HCT116 (cell line): ENCODE data around the gene TSPAN16. TPM values are rescaled to one million over a fixed set of nuclear protein-coding genes. Genes with fewer than 3 reads are reported as not detected.
A peak's percentile ranks its signal among the peaks of the same experiment; 100 is the strongest.

Experiments
- ATAC-seq: fragments of 200-7000 bp; cut with Tn5 transposase; 2 replicates; pipeline ENCODE4 v1.9.1; 2020; ENCODE audit warnings: mild to moderate bottlenecking, moderate library complexity
- BruUV-seq: library from RNA; stranded (reverse); fragments of 400-500 nt; replicated peaks from 2 replicates; lab custom pipeline; 2021; lab: Mats Ljungman, UMichigan
- CTCF ChIA-PET: fragments of 300-600 bp; sonication (Branson Sonifier 250); formaldehyde crosslinking; loops from one replicate; lab custom pipeline; 2021; ENCODE audit warnings: antibody characterized with exemption; lab: Charles Lee
- POLR2A ChIA-PET: fragments of 300-600, 350-600 bp; sonication (Branson Sonifier 250); formaldehyde crosslinking; loops from one replicate; lab custom pipeline; 2021; ENCODE audit warnings: antibody characterized with exemption; lab: Charles Lee
- RAD21 ChIA-PET, 2 experiments: fragments of 300-600 bp; sonication (Branson Sonifier 250); formaldehyde crosslinking; loops; one replicate each; lab custom pipeline; 2023; ENCODE audit warnings: low total read pairs in 2 of 2; ENCODE audit not compliant: uncharacterized antibody in 2 of 2, unreplicated experiment in 2 of 2, low non-redundant PET in 1 of 2; lab: Charles Lee
- DNase-seq: peaks from one replicate; pipeline ENCODE4 v3.0.0-alpha.2; 2010; ENCODE audit warnings: low read depth, low spot score
- H2AFZ ChIP-seq: fragments of 200-600 bp; shearing (Covaris generic), sonication (generic); 2 replicates; pipeline ENCODE4 v1.6.1; 2017; ENCODE audit warnings: low read depth, mixed run types, mixed read lengths, antibody characterized with exemption, low read length; ENCODE audit not compliant: poor library complexity, severe bottlenecking
- H3K27ac ChIP-seq: 2 replicates; pipeline ENCODE4 v1.5.1; 2012; ENCODE audit warnings: low read depth, low read length
- H3K27me3 ChIP-seq: fragments of 200-600 bp; sonication (generic); 2 replicates; pipeline ENCODE4 v1.6.1; 2016; ENCODE audit warnings: mixed run types, low read length, mixed read lengths; ENCODE audit not compliant: insufficient read depth
- H3K36me3 ChIP-seq, 2 experiments: fragments of 200-500 bp in 1 of 2; fragments of 200-600 bp in 1 of 2; sonication (Bioruptor generic) in 1 of 2; sonication (generic) in 1 of 2; 2 replicates each; pipeline versions ENCODE4 v1.5.1 to v1.6.1; 2014 to 2016; ENCODE audit warnings: low read length in 2 of 2, inconsistent platforms in 1 of 2, mixed read lengths in 1 of 2, mixed run types in 1 of 2; ENCODE audit not compliant: insufficient read depth in 2 of 2, control insufficient read depth in 1 of 2
- H3K4me1 ChIP-seq, 2 experiments: fragments of 200-600 bp in 1 of 2; sonication (generic) in 1 of 2; 2 replicates each; pipeline versions ENCODE4 v1.5.1 to v1.6.1; 2012 to 2017; ENCODE audit warnings: low read length in 2 of 2, inconsistent platforms in 1 of 2, mild to moderate bottlenecking in 1 of 2, mixed read lengths in 1 of 2, mixed run types in 1 of 2, moderate library complexity in 1 of 2; ENCODE audit not compliant: insufficient read depth in 2 of 2, control insufficient read depth in 1 of 2
- H3K4me2 ChIP-seq: fragments of 200-600 bp; sonication (generic); 2 replicates; pipeline ENCODE4 v1.6.1; 2017; ENCODE audit warnings: mixed run types, low read length, mixed read lengths
- H3K4me3 ChIP-seq, 2 experiments: fragments of 200-600 bp in 1 of 2; sonication (generic) in 1 of 2; replicated peaks in 1 of 2; 2 replicates each; pipeline ENCODE4 v1.5.1; 2011 to 2016; ENCODE audit warnings: low read length in 2 of 2, control low read depth in 1 of 2, low read depth in 1 of 2, mild to moderate bottlenecking in 1 of 2, mixed read lengths in 1 of 2, mixed run types in 1 of 2
- H3K79me2 ChIP-seq: fragments of 200-600 bp; sonication (generic); 2 replicates; pipeline ENCODE4 v1.6.1; 2017; ENCODE audit warnings: mild to moderate bottlenecking, mixed run types, low read length, moderate library complexity, mixed read lengths; ENCODE audit not compliant: insufficient read depth
- H3K9ac ChIP-seq: fragments of 200-600 bp; sonication (generic); 2 replicates; pipeline ENCODE4 v1.6.1; 2016; ENCODE audit warnings: low read length, mixed read lengths
- H3K9me2 ChIP-seq: fragments of 200-600 bp; sonication (generic), shearing (Covaris generic); 2 replicates; pipeline ENCODE4 v1.6.1; 2017; ENCODE audit warnings: mixed run types, mild to moderate bottlenecking, moderate library complexity; ENCODE audit not compliant: insufficient read depth
- H3K9me3 ChIP-seq, 2 experiments: fragments of 200-500 bp in 1 of 2; fragments of 200-600 bp in 1 of 2; sonication (Bioruptor generic) in 1 of 2; sonication (generic) in 1 of 2; 2 replicates each; pipeline ENCODE4 v1.6.1; 2014 to 2017; ENCODE audit warnings: low read length in 2 of 2, mixed read lengths in 2 of 2, inconsistent platforms in 1 of 2, low read depth in 1 of 2, mild to moderate bottlenecking in 1 of 2, mixed run types in 1 of 2, moderate library complexity in 1 of 2; ENCODE audit not compliant: control insufficient read depth in 1 of 2, insufficient read depth in 1 of 2
- H4K20me1 ChIP-seq: fragments of 200-600 bp; sonication (generic), shearing (Covaris generic); 2 replicates; pipeline ENCODE4 v1.6.1; 2017; ENCODE audit warnings: mixed run types, mild to moderate bottlenecking, moderate library complexity; ENCODE audit not compliant: insufficient read depth
- ATF3 ChIP-seq: IDR thresholded peaks from 2 replicates; pipeline ENCODE4 v1.6.1; 2012
- CBX3 ChIP-seq: IDR thresholded peaks from 2 replicates; pipeline ENCODE4 v1.6.1; 2012; ENCODE audit warnings: low read depth
- CEBPB ChIP-seq: IDR thresholded peaks from 2 replicates; pipeline ENCODE4 v1.6.1; 2012; ENCODE audit warnings: low read depth
- CTCF ChIP-seq, 3 experiments: fragments of 200-600 bp in 1 of 3; sonication (generic) in 1 of 3; IDR thresholded peaks in 2 of 3; conservative IDR thresholded peaks in 1 of 3; 2 replicates each; pipeline ENCODE4 v1.5.1; 2012 to 2017; ENCODE audit warnings: low read depth in 2 of 3, low read length in 2 of 3, antibody characterized with exemption in 1 of 3, borderline replicate concordance in 1 of 3, control low read depth in 1 of 3, mild to moderate bottlenecking in 1 of 3, mixed read lengths in 1 of 3, mixed run types in 1 of 3, moderate library complexity in 1 of 3; ENCODE audit not compliant: insufficient read depth in 1 of 3
- EZH2 ChIP-seq: fragments of 200-600 bp; sonication (generic); IDR thresholded peaks from 2 replicates; pipeline ENCODE4 v1.6.1; 2017; ENCODE audit warnings: antibody characterized with exemption, mixed run types
- FOSL1 ChIP-seq: IDR thresholded peaks from 2 replicates; pipeline ENCODE4 v1.6.1; 2012; ENCODE audit warnings: low read depth
- JUND ChIP-seq: IDR thresholded peaks from 2 replicates; pipeline ENCODE4 v1.6.1; 2012
- MAX ChIP-seq: IDR thresholded peaks from 2 replicates; pipeline ENCODE4 v1.6.1; 2012
- POLR2A ChIP-seq: IDR thresholded peaks from 2 replicates; pipeline ENCODE4 v1.7.0; 2011; ENCODE audit warnings: borderline replicate concordance; ENCODE audit not compliant: insufficient read depth, insufficient read length; ENCODE audit errors: extremely low read depth
- POLR2AphosphoS5 ChIP-seq: IDR thresholded peaks from 2 replicates; pipeline ENCODE4 v1.6.1; 2011; ENCODE audit warnings: mild to moderate bottlenecking, low read depth, low read length, moderate library complexity
- SP1 ChIP-seq: IDR thresholded peaks from 2 replicates; pipeline ENCODE4 v1.6.1; 2012; ENCODE audit warnings: low read depth
- ZFX ChIP-seq: fragments of 450-650 bp; IDR thresholded peaks from 2 replicates; pipeline ENCODE4 v1.6.1; 2017
- ZNF274 ChIP-seq: fragments of 200-500 bp; sonication (Bioruptor generic); IDR thresholded peaks from 2 replicates; pipeline ENCODE4 v1.6.1; 2014; ENCODE audit warnings: mild to moderate bottlenecking, low read depth, low read length, inconsistent platforms
- intact Hi-C: fragments of 100-400 bp; cut with micrococcal nuclease; formaldehyde crosslinking; loops from 2 replicates; pipeline ENCODE4 v1.10.0; 2022
- total RNA-seq: library from RNA; stranded (reverse); gene quantifications from one replicate; pipeline ENCODE4 v1.2.1, GENCODE V29; 2021; ENCODE audit not compliant: unreplicated experiment

Gene TSPAN16
- total RNA-seq, 1 experiment from 2014 or later = not detected

- no peak overlapping the region; the same call in 1 of the 2 replicates for H3K27ac ChIP-seq
- no peaks in the 10 kb centered on the region for H3K27me3 ChIP-seq
- no peak overlapping the region for H3K4me3 ChIP-seq
- no peaks in the 10 kb centered on the region for H3K79me2 ChIP-seq
- no peak overlapping the region for H3K9ac ChIP-seq
- RAD21 ChIA-PET = no interaction called here
- ATAC-seq (peak; percentile 43), DNase-seq (no peak)
- H2AFZ ChIP-seq = no peak overlapping the region
- intact Hi-C loops = no loop called here
- POLR2A ChIA-PET = interaction anchor here (1.8 kb wide), 1 partner anchor 13 kb away, joined by 11 read pairs; the partner anchor contains the start of gene SWSAP1
- H3K4me2 ChIP-seq = 0 out of 2 replicates have a peak overlapping the region, but pooled peaks have one; percentile 2
- H3K36me3 ChIP-seq = peaks cover 0 to 2% of the 10 kb centered on the region in 2 experiments; a peak in 1 of 4 replicates
- no peak for TF ChIP-seq MAX
- TF ChIP-seq ZNF274 = no peak
- H3K9me3 ChIP-seq = no peaks in the 10 kb centered on the region
- no peaks in the 10 kb centered on the region for H4K20me1 ChIP-seq
- no peaks in the 10 kb centered on the region for H3K9me2 ChIP-seq
- no TSS peak for BruUV-seq
- CTCF ChIA-PET = no interaction called here
- peaks cover 5 to 12% of the 10 kb centered on the region in 2 experiments for H3K4me1 ChIP-seq
Observed at GRCh38 chr19:11361771-11362731, 66.1 kb downstream of the TSPAN16 start.

- POLR2A ChIA-PET = interaction anchor here (0.7 kb wide), 1 partner anchor 11 kb away, joined by 3 read pairs; no protein-coding TSS in a partner anchor
- TF ChIP-seq JUND = no peak
- TF ChIP-seq EZH2 = no peak
- no peak for TF ChIP-seq CEBPB
- no peak for TF ChIP-seq ZFX
- no peak for TF ChIP-seq CBX3
- no peak for TF ChIP-seq CTCF (IDR thresholded peaks at IDR 0.05 in 2 of 3, conservative IDR thresholded peaks at IDR 0.05 in 1 of 3; ENCODE audit: borderline replicate concordance in 1 of 3, insufficient read depth in 1 of 3, low read depth in 2 of 3, low read length in 2 of 3)
- no peak for TF ChIP-seq POLR2AphosphoS5
- no peak for TF ChIP-seq POLR2A
- no peak for TF ChIP-seq FOSL1
- TF ChIP-seq ZNF274 = no peak
- no peak for TF ChIP-seq ATF3
- no peak for TF ChIP-seq SP1
Observed at GRCh38 chr19:11363881-11364280, 67.9 kb downstream of the TSPAN16 start.

More at GRCh38 chr19:11363881-11364280, 67.9 kb downstream of the TSPAN16 start:
- ChIA-PET CTCF (no interaction called here), RAD21 (no interaction called here)
- BruUV-seq = no TSS peak
- Histone ChIP-seq H3K9ac (no peak overlapping the region), H3K27me3 (no peaks in the 10 kb centered on the region), H3K4me1 (peaks cover 5 to 12% of the 10 kb centered on the region in 2 experiments), H3K4me3 (no peak overlapping the region), H3K9me3 (no peaks in the 10 kb centered on the region), H3K79me2 (no peaks in the 10 kb centered on the region), H2AFZ (no peak overlapping the region), H4K20me1 (no peaks in the 10 kb centered on the region), H3K27ac (no peak overlapping the region), H3K4me2 (no peak overlapping the region), H3K9me2 (no peaks in the 10 kb centered on the region), H3K36me3 (peaks cover 0 to 2% of the 10 kb centered on the region in 2 experiments; a peak in 1 of 4 replicates)
- ATAC-seq (no peak), DNase-seq (no peak)
- intact Hi-C loops = no loop called here
